K562 (cell line): ENCODE data around the gene EMC10. TPM values are rescaled to one million over a fixed set of nuclear protein-coding genes. Genes with fewer than 3 reads are reported as not detected.
A peak's percentile ranks its signal among the peaks of the same experiment; 100 is the strongest.

ENCODE experiments used
- ATAC-seq: fragments of 200-7000 bp; cut with Tn5 transposase; 3 replicates; pipeline ENCODE4 v1.9.1; 2020; ENCODE audit warnings: moderate library complexity
- BruUV-seq: library from RNA; stranded (reverse); fragments of 400-500 nt; replicated peaks from 2 replicates; lab custom pipeline; 2021; lab: Mats Ljungman, UMichigan
- CTCF ChIA-PET: fragments of 300-600 bp; formaldehyde crosslinking; extraction: SDS; loops from one replicate; lab custom pipeline; 2021; ENCODE audit warnings: low intra/inter-chr PET ratio; lab: Yijun Ruan, JAX
- POLR2A ChIA-PET: fragments of 300-600, 350-650 bp; sonication (Branson Sonifier 250); formaldehyde crosslinking; extraction: SDS; loops from one replicate; lab custom pipeline; 2021; ENCODE audit warnings: antibody characterized with exemption, inconsistent platforms; lab: Yijun Ruan, JAX
- DNase-seq, 4 experiments: peaks; one replicate each; pipeline versions ENCODE4 v3.0.0 to v3.0.0-alpha.2; 2011 to 2018; ENCODE audit warnings: low spot score in 3 of 4, mixed read lengths in 3 of 4; ENCODE audit errors: extremely low read depth in 1 of 4
- FAIRE-seq: peaks from 2 replicates; lab custom pipeline; 2011; peaks lifted over from hg19 to GRCh38; lab: Jason Lieb, UNC
- H2AFZ ChIP-seq: 2 replicates; pipeline ENCODE4 v1.6.0; 2011; ENCODE audit warnings: low read depth, low read length, control low read depth, inconsistent platforms
- H3K27ac ChIP-seq: fragments of 200-600 bp; 3 replicates; pipeline ENCODE4 v1.8.0; 2011; ENCODE audit warnings: low read depth, mild to moderate bottlenecking, control low read depth, inconsistent platforms, low read length, moderate library complexity, mixed read lengths; ENCODE audit errors: extremely low read depth
- H3K27me3 ChIP-seq, 2 experiments: fragments of 300-600 bp in 1 of 2; 2 replicates in 1 of 2; 3 replicates in 1 of 2; pipeline versions ENCODE4 v1.6.0 to v1.8.0; 2011; ENCODE audit warnings: inconsistent platforms in 2 of 2, low read length in 2 of 2, mild to moderate bottlenecking in 1 of 2, mixed read lengths in 1 of 2, moderate library complexity in 1 of 2; ENCODE audit not compliant: control insufficient read depth in 2 of 2, insufficient read depth in 2 of 2
- H3K36me3 ChIP-seq: fragments of 300-600 bp; 3 replicates; pipeline ENCODE4 v1.8.0; 2011; ENCODE audit warnings: mild to moderate bottlenecking, low read length, inconsistent platforms; ENCODE audit not compliant: control insufficient read depth, insufficient read depth
- H3K4me1 ChIP-seq, 2 experiments: fragments of 200-600 bp in 1 of 2; replicated peaks in 1 of 2; 2 replicates in 1 of 2; 3 replicates in 1 of 2; pipeline versions ENCODE4 v1.5.1 to v1.8.0; 2011; ENCODE audit warnings: inconsistent platforms in 2 of 2, low read length in 2 of 2, mild to moderate bottlenecking in 1 of 2, mixed read lengths in 1 of 2, moderate library complexity in 1 of 2; ENCODE audit not compliant: control insufficient read depth in 2 of 2, insufficient read depth in 2 of 2
- H3K4me2 ChIP-seq: 2 replicates; pipeline ENCODE4 v1.6.1; 2011; ENCODE audit warnings: low read length, control low read depth, inconsistent platforms, mixed read lengths; ENCODE audit not compliant: insufficient read depth
- H3K4me3 ChIP-seq: fragments of 200-600 bp; sonication (generic), shearing (Covaris generic); 2 replicates; pipeline ENCODE4 v1.5.1; 2016; ENCODE audit warnings: control low read depth, inconsistent platforms
- H3K79me2 ChIP-seq: fragments of 200-600 bp; 3 replicates; pipeline ENCODE4 v1.8.0; 2011; ENCODE audit warnings: low read length, inconsistent platforms; ENCODE audit not compliant: control insufficient read depth, insufficient read depth
- H3K9ac ChIP-seq, 2 experiments: 2 replicates each; pipeline versions ENCODE4 v1.6.0 to v1.6.1; 2011; ENCODE audit warnings: low read depth in 2 of 2, low read length in 2 of 2, control low read depth in 1 of 2, inconsistent platforms in 1 of 2, mild to moderate bottlenecking in 1 of 2, mixed read lengths in 1 of 2; ENCODE audit not compliant: insufficient read depth in 1 of 2
- H3K9me1 ChIP-seq: one replicate; pipeline ENCODE4 v1.6.0; 2011; ENCODE audit warnings: inconsistent platforms, mild to moderate bottlenecking, low read length, moderate library complexity; ENCODE audit not compliant: control insufficient read depth, insufficient read depth
- H3K9me3 ChIP-seq: replicated peaks from 2 replicates; pipeline ENCODE4 v1.5.1; 2011; ENCODE audit warnings: low read depth, low read length, inconsistent platforms; ENCODE audit not compliant: control insufficient read depth, insufficient read depth
- H4K20me1 ChIP-seq: replicated peaks from 2 replicates; pipeline ENCODE4 v1.6.1; 2011; ENCODE audit warnings: low read length, inconsistent platforms, mixed read lengths; ENCODE audit not compliant: control insufficient read depth, insufficient read depth
- E2F5 ChIP-seq: sonication (generic); formaldehyde crosslinking; IDR thresholded peaks from 2 replicates; pipeline ENCODE4 v1.8.0; 2022; ENCODE audit warnings: mild to moderate bottlenecking, missing genetic modification reagents
- PCBP1 ChIP-seq: fragments of 200-400 bp; formaldehyde crosslinking; IDR thresholded peaks from 2 replicates; pipeline ENCODE4 v1.6.1; 2018; ENCODE audit warnings: mild to moderate bottlenecking, low read depth, low read length; ENCODE audit not compliant: poor library complexity, severe bottlenecking
- POLR2G ChIP-seq: fragments of 200-400 bp; formaldehyde crosslinking; IDR thresholded peaks from 2 replicates; pipeline ENCODE4 v1.6.1; 2017; ENCODE audit warnings: low read depth, mild to moderate bottlenecking, antibody characterized with exemption, low read length, moderate library complexity
- SOX6 ChIP-seq: fragments of 450-650 bp; IDR thresholded peaks from 2 replicates; pipeline ENCODE4 v1.6.1; 2014; ENCODE audit warnings: mild to moderate bottlenecking
- ZNF140 ChIP-seq: fragments of 250-450 bp; sonication (Bioruptor Pico); IDR thresholded peaks from 2 replicates; pipeline ENCODE4 v1.8.0; 2021; ENCODE audit warnings: moderate library complexity, mild to moderate bottlenecking, inconsistent platforms
- ZNF280B ChIP-seq: fragments of 250-450 bp; sonication (Bioruptor Pico); IDR thresholded peaks from 2 replicates; pipeline ENCODE4 v1.5.1; 2021; ENCODE audit warnings: mild to moderate bottlenecking
- ZNF740 ChIP-seq, 3 experiments: fragments of 200-800 bp in 1 of 3; sonication (Bioruptor generic) in 1 of 3; sonication (generic) in 1 of 3; formaldehyde crosslinking in 1 of 3; IDR thresholded peaks; 2 replicates each; pipeline versions ENCODE4 v1.6.1 to v1.8.0; 2016 to 2022; ENCODE audit warnings: mild to moderate bottlenecking in 2 of 3, missing compliant biosample characterization in 2 of 3, missing genetic modification characterization in 2 of 3, missing genetic modification reagents in 1 of 3
- ZNF766 ChIP-seq: fragments of 200-800 bp; sonication (Bioruptor generic); conservative IDR thresholded peaks from 2 replicates; pipeline ENCODE4 v1.6.1; 2016; ENCODE audit warnings: missing genetic modification characterization, missing compliant biosample characterization
- WGBS: fragments of 100-300 bp; shearing (Covaris generic); methylation state at CpG from one replicate; pipeline ENCODE4 v1.1.6; 2016; ENCODE audit warnings: low coverage, mixed read lengths; ENCODE audit not compliant: insufficient coverage; ENCODE audit errors: missing lambda C conversion rate; 5-methylcytosine and 5-hydroxymethylcytosine counted together
- in situ Hi-C: fragments of 300-500 bp; cut with MboI; formaldehyde crosslinking; loops from 4 replicates; pipeline ENCODE4 v1.15.0; 2018; ENCODE audit warnings: inconsistent platforms, mixed read lengths
- intact Hi-C: fragments of 100-400 bp; cut with micrococcal nuclease; formaldehyde crosslinking; loops from 2 replicates; pipeline ENCODE4 v1.14.2; 2022
- polyA plus RNA-seq, 8 experiments: library from polyadenylated mRNA; depleted of rRNA in 4 of 8; stranded (reverse) in 5 of 8; unstranded in 3 of 8; fragments of >200 nt; fragmentation: Nextera tagmentation in 2 of 8; fragmentation: Illumina TruSeq in 1 of 8; extraction: Ambion mirVana in 2 of 8; extraction: Trizol in 1 of 8; gene quantifications; 2 replicates each; pipeline versions ENCODE4 v1.2.1 to v1.2.3, GENCODE V29; 2011 to 2014; ENCODE audit warnings: inconsistent platforms in 1 of 8, missing spikeins in 1 of 8
- total RNA-seq, 7 experiments: library from RNA; depleted of rRNA in 6 of 7; stranded (reverse); fragments of >200 nt in 6 of 7; fragmentation: Illumina TruSeq in 2 of 7; extraction: Trizol in 2 of 7; gene quantifications; 2 replicates each; pipeline versions ENCODE4 v1.2.1 to v1.2.3, GENCODE V29; 2011 to 2021; ENCODE audit warnings: low replicate concordance in 1 of 7

Gene EMC10
- total and polyA plus RNA-seq, 9 of the 15 experiments (the other 6 are each of a cell fraction or from before 2014, with no cell fraction given), result 1.4 to 46.0 (median 13.1) TPM

GRCh38 chr19:50514346-50515167, 38.2 kb downstream of the EMC10 start (continued):
- TF ChIP-seq ZNF740 (CRISPR knock-in tag; IDR thresholded peaks at IDR 0.05) (peak; percentile 70; the same call in 1 of the 2 replicates), ZNF740 (tag; IDR thresholded peaks at IDR 0.05) (no peak), ZNF766 (CRISPR knock-in tag) (no peak), SOX6 (no peak), ZNF280B (no peak)

GRCh38 chr19:50515168-50515561, 38.9 kb downstream of the EMC10 start:
- Histone ChIP-seq H3K4me3 (no peak overlapping the region), H3K9me3 (no peaks in the 10 kb centered on the region), H3K9me1 (peaks cover 4% of the 10 kb centered on the region), H2AFZ (no peak overlapping the region), H3K4me2 (no peak overlapping the region), H3K27ac (no peak overlapping the region), H3K79me2 (no peaks in the 10 kb centered on the region; the same call in 2 of the 3 replicates), H3K9ac (no peak overlapping the region; a peak in 1 of 4 replicates), H3K4me1 (peaks cover 5 to 61% of the 10 kb centered on the region in 2 experiments; a peak in 4 of 5 replicates), H3K27me3 (no peaks in the 10 kb centered on the region), H3K36me3 (no peaks in the 10 kb centered on the region), H4K20me1 (no peaks in the 10 kb centered on the region)
- FAIRE-seq (no peak), ATAC-seq (no peak), DNase-seq (no peak)
- peak; percentile 56; the same call in 1 of the 2 replicates for TF ChIP-seq POLR2G
- no peak for TF ChIP-seq ZNF140 (CRISPR knock-in tag)
- TF ChIP-seq PCBP1, result peak; percentile 33
- TF ChIP-seq E2F5, result no peak
- in situ Hi-C loops, result no loop called here
- 67% methylated on average over 5 of the region's 11 CpGs for WGBS
- intact Hi-C loops, result no loop called here
- CTCF ChIA-PET, result no interaction called here
- BruUV-seq, result no TSS peak
- POLR2A ChIA-PET, result interaction anchor here (0.6 to 1.0 kb wide), 2 partner anchors 19 to 75 kb away, joined by 3 read pairs; no protein-coding TSS in a partner anchor
